Esophagus squamous epithelium (tissue), 4 donors: Measurements from ENCODE around the gene ANKS1A.

Experiments used
- POLR2A ChIP-seq, 4 donors: fragments of 450-650 bp; IDR thresholded peaks; one replicate each; pipeline ENCODE4 v1.6.1; 2017; ENCODE audit warnings: antibody characterized with exemption in 4 of 4, mild to moderate bottlenecking in 4 of 4, moderate library complexity in 3 of 4
- TF ChIP-seq, protein P1 (sequence below), 6 experiments: fragments of 450-650 bp in 4 of 6; fragments of 200-600 bp in 2 of 6; sonication (generic) in 2 of 6; IDR thresholded peaks; one replicate each; pipeline ENCODE4 v1.5.1; 2016 to 2019; ENCODE audit warnings: antibody characterized with exemption in 6 of 6, mild to moderate bottlenecking in 4 of 6, moderate library complexity in 4 of 6

DNA sequence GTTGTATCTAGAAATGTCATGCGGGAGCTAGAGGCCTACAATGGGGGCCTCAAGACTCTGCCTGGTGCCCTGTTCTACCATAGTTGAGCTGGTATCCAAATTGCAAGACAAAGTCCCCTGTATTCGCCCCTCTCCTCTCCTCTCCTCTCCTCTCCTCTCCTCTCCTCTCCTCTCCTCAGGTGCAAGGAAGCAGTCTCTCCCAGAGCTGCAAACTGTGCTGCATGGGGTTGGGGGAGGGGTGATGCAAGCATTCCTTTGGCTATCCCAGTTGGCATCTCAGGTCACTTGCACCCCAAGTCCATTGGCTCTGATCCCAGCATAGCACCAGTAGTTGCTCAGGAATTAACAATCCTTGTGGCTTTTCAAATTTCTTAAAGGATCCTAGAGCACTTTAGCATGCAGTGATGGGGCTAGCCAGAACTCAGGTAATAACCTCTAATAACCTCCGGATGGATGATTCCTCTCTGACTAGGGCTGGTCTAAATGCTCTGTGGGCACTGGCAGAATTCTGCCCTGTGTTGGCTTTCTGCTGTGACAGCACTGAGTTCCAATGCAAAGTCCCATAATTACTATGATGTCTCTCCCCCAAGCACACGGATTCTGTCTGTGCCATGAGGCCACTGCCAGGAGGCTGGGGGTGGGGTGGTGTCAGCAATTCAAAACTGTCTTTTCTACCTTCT lies 36.5 kb upstream of the ANKS1A start:
- TF ChIP-seq, protein P1, sequence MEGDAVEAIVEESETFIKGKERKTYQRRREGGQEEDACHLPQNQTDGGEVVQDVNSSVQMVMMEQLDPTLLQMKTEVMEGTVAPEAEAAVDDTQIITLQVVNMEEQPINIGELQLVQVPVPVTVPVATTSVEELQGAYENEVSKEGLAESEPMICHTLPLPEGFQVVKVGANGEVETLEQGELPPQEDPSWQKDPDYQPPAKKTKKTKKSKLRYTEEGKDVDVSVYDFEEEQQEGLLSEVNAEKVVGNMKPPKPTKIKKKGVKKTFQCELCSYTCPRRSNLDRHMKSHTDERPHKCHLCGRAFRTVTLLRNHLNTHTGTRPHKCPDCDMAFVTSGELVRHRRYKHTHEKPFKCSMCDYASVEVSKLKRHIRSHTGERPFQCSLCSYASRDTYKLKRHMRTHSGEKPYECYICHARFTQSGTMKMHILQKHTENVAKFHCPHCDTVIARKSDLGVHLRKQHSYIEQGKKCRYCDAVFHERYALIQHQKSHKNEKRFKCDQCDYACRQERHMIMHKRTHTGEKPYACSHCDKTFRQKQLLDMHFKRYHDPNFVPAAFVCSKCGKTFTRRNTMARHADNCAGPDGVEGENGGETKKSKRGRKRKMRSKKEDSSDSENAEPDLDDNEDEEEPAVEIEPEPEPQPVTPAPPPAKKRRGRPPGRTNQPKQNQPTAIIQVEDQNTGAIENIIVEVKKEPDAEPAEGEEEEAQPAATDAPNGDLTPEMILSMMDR (IDR thresholded peaks at IDR 0.05): no peak
- no peak for TF ChIP-seq POLR2A (IDR thresholded peaks at IDR 0.05)
